ENCODE results near the gene PDE3A.

Gene PDE3A

GRCh38 chr12:20585055-20585625, 216.8 kb downstream of the PDE3A start:
- no peak for DNase-seq (ENCODE audit: low read depth)
- no peak overlapping the region for H3K4me3 ChIP-seq (ENCODE audit: control insufficient read depth, low read depth, low read length)
- no peak for TF ChIP-seq CTCF (IDR thresholded peaks at IDR 0.05; ENCODE audit: control insufficient read depth, insufficient read depth, low read depth, low read length, missing control alignments)

- no peak for DNase-seq (ENCODE audit: low read depth)
- TF ChIP-seq CTCF (IDR thresholded peaks at IDR 0.05; ENCODE audit: control insufficient read depth, insufficient read depth, low read depth, low read length, missing control alignments) = no peak
- no peak overlapping the region for H3K4me3 ChIP-seq (ENCODE audit: control insufficient read depth, low read depth, low read length)
Measured at GRCh38 chr12:20585913-20586312, 217.6 kb downstream of the PDE3A start.

- no peak for TF ChIP-seq CTCF (IDR thresholded peaks at IDR 0.05; ENCODE audit: control insufficient read depth, insufficient read depth, low read depth, low read length, missing control alignments)
- H3K4me3 ChIP-seq (ENCODE audit: control insufficient read depth, low read depth, low read length) = no peak overlapping the region
- no peak for DNase-seq (ENCODE audit: low read depth)
Measured at GRCh38 chr12:20588042-20588441, 219.7 kb downstream of the PDE3A start.

GRCh38 chr12:20590570-20590969, 222.2 kb downstream of the PDE3A start:
- no peak overlapping the region for H3K4me3 ChIP-seq (ENCODE audit: control insufficient read depth, low read depth, low read length)
- DNase-seq (ENCODE audit: low read depth) = no peak
- no peak for TF ChIP-seq CTCF (IDR thresholded peaks at IDR 0.05; ENCODE audit: control insufficient read depth, insufficient read depth, low read depth, low read length, missing control alignments)

- TF ChIP-seq CTCF (IDR thresholded peaks at IDR 0.05; ENCODE audit: control insufficient read depth, insufficient read depth, low read depth, low read length, missing control alignments) = no peak
- no peak overlapping the region for H3K4me3 ChIP-seq (ENCODE audit: control insufficient read depth, low read depth, low read length)
- no peak for DNase-seq (ENCODE audit: low read depth)
Measured at GRCh38 chr12:20592556-20592955, 224.2 kb downstream of the PDE3A start.

- no peak for DNase-seq (ENCODE audit: low read depth)
- H3K4me3 ChIP-seq (ENCODE audit: control insufficient read depth, low read depth, low read length) = no peak overlapping the region
- no peak for TF ChIP-seq CTCF (IDR thresholded peaks at IDR 0.05; ENCODE audit: control insufficient read depth, insufficient read depth, low read depth, low read length, missing control alignments)
Measured at GRCh38 chr12:20593611-20594010, 225.3 kb downstream of the PDE3A start.

- DNase-seq (ENCODE audit: low read depth) = no peak
- no peak overlapping the region for H3K4me3 ChIP-seq (ENCODE audit: control insufficient read depth, low read depth, low read length)
- TF ChIP-seq CTCF (IDR thresholded peaks at IDR 0.05; ENCODE audit: control insufficient read depth, insufficient read depth, low read depth, low read length, missing control alignments) = no peak
Measured at GRCh38 chr12:20596061-20596460, 227.7 kb downstream of the PDE3A start.
